Measurements from ENCODE around the gene WBP1.

DNA sequence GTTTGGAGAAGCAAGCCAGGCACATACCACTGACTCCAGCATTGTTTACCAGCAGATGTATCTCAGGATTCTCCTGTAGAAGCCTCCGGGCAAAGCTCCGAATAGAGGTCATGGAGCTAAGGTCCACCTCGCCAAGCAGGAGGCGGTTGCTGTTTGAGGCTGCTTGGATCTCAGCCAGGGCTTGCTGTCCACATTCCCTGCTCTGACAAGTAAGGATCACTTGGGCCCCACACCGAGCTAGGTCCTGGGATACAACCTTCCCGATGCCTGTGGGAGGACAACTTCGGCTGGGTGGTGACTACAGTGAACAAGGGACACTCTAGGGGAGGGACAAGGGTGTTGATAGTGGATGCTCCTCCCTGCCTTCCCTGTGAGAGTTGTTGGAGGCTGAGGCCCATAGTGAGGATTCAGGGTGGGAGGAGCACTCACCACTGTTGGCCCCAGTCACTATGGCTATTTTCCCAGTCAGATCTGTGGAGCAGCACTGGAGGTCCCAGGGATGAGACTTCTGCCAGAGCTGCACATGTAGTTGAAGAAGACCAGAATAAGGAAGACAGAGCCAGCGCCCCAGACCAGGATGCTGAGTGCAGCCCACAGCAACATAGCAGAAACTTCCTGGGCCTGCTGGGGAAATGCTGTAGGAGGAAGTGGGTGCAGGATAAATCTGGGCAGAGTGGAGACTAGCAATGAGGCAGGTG lies 45.1 kb upstream of the WBP1 start:
- TF ChIP-seq, protein P1, sequence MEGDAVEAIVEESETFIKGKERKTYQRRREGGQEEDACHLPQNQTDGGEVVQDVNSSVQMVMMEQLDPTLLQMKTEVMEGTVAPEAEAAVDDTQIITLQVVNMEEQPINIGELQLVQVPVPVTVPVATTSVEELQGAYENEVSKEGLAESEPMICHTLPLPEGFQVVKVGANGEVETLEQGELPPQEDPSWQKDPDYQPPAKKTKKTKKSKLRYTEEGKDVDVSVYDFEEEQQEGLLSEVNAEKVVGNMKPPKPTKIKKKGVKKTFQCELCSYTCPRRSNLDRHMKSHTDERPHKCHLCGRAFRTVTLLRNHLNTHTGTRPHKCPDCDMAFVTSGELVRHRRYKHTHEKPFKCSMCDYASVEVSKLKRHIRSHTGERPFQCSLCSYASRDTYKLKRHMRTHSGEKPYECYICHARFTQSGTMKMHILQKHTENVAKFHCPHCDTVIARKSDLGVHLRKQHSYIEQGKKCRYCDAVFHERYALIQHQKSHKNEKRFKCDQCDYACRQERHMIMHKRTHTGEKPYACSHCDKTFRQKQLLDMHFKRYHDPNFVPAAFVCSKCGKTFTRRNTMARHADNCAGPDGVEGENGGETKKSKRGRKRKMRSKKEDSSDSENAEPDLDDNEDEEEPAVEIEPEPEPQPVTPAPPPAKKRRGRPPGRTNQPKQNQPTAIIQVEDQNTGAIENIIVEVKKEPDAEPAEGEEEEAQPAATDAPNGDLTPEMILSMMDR (IDR thresholded peaks at IDR 0.05; ENCODE audit: low read length), result no peak
- no peak for TF ChIP-seq EZH2 (IDR thresholded peaks at IDR 0.05; ENCODE audit: borderline replicate concordance, low read length)

Data from OCI-LY1 (cell line).